Measurements from ENCODE around the gene CHRNA7. TPM values are rescaled to one million over a fixed set of nuclear protein-coding genes. Genes with fewer than 3 reads are reported as not detected.
"Not testable (repeated sequence)": the region's sequence is repeated elsewhere in the genome, so short reads cannot be mapped to it uniquely, and the experiment has no call there.

CHRNA7 gene
- total RNA-seq, 1 donor from 2014 or later: 5.3 TPM

- no peak for DNase-seq (ENCODE audit: extremely low spot score, unreplicated experiment)
- H3K4me3 Mint-ChIP-seq: no peak overlapping the region
- H3K9me3 Mint-ChIP-seq: no peaks in the 10 kb centered on the region
- peaks cover 5% of the 10 kb centered on the region for H3K4me1 Mint-ChIP-seq (ENCODE audit: unreplicated experiment)
- no peak overlapping the region for H3K27ac Mint-ChIP-seq
- no peaks in the 10 kb centered on the region for H3K27me3 Mint-ChIP-seq
- no peak for TF ChIP-seq CTCF (conservative IDR thresholded peaks at IDR 0.05)
- H3K36me3 Mint-ChIP-seq: no peaks in the 10 kb centered on the region
Observed at GRCh38 chr15:32148833-32149555, 118.7 kb downstream of the CHRNA7 start.

GRCh38 chr15:32152574-32152973 is 122.3 kb downstream of the CHRNA7 start:
- Mint-ChIP-seq H3K27me3 (no peaks in the 10 kb centered on the region), H3K4me3 (no peak overlapping the region), H3K9me3 (no peaks in the 10 kb centered on the region), H3K36me3 (no peaks in the 10 kb centered on the region), H3K4me1 (ENCODE audit: unreplicated experiment) (peaks cover 5% of the 10 kb centered on the region), H3K27ac (no peak overlapping the region)
- TF ChIP-seq CTCF (conservative IDR thresholded peaks at IDR 0.05): no peak
- DNase-seq (ENCODE audit: extremely low spot score, unreplicated experiment): no peak

GRCh38 chr15:32153868-32154623 is 123.7 kb downstream of the CHRNA7 start:
- not testable (repeated sequence) for H3K27me3 Mint-ChIP-seq; H3K9me3 Mint-ChIP-seq; DNase-seq (ENCODE audit: extremely low spot score, unreplicated experiment); H3K4me3 Mint-ChIP-seq; H3K4me1 Mint-ChIP-seq (ENCODE audit: unreplicated experiment); H3K36me3 Mint-ChIP-seq; H3K27ac Mint-ChIP-seq

GRCh38 chr15:32162143-32162542 is 131.8 kb downstream of the CHRNA7 start:
- DNase-seq (ENCODE audit: extremely low spot score, unreplicated experiment); H3K9me3 Mint-ChIP-seq; H3K4me1 Mint-ChIP-seq (ENCODE audit: unreplicated experiment); H3K27ac Mint-ChIP-seq; H3K36me3 Mint-ChIP-seq; H3K4me3 Mint-ChIP-seq; H3K27me3 Mint-ChIP-seq: not testable (repeated sequence)

GRCh38 chr15:32164065-32164464 is 133.8 kb downstream of the CHRNA7 start:
- H3K4me3 Mint-ChIP-seq; DNase-seq (ENCODE audit: extremely low spot score, unreplicated experiment); H3K27ac Mint-ChIP-seq; H3K9me3 Mint-ChIP-seq; H3K4me1 Mint-ChIP-seq (ENCODE audit: unreplicated experiment); H3K27me3 Mint-ChIP-seq; H3K36me3 Mint-ChIP-seq: not testable (repeated sequence)

- not testable (repeated sequence) for H3K4me1 Mint-ChIP-seq (ENCODE audit: unreplicated experiment); H3K36me3 Mint-ChIP-seq; H3K27me3 Mint-ChIP-seq; H3K9me3 Mint-ChIP-seq; H3K27ac Mint-ChIP-seq; H3K4me3 Mint-ChIP-seq; DNase-seq (ENCODE audit: extremely low spot score, unreplicated experiment)
Observed at GRCh38 chr15:32164747-32165146, 134.4 kb downstream of the CHRNA7 start.

- H3K27me3 Mint-ChIP-seq; H3K4me1 Mint-ChIP-seq (ENCODE audit: unreplicated experiment); DNase-seq (ENCODE audit: extremely low spot score, unreplicated experiment); H3K27ac Mint-ChIP-seq; H3K9me3 Mint-ChIP-seq; H3K36me3 Mint-ChIP-seq; H3K4me3 Mint-ChIP-seq: not testable (repeated sequence)
Observed at GRCh38 chr15:32165775-32166174, 135.5 kb downstream of the CHRNA7 start.

- H3K9me3 Mint-ChIP-seq; H3K27ac Mint-ChIP-seq; DNase-seq (ENCODE audit: extremely low spot score, unreplicated experiment); H3K4me3 Mint-ChIP-seq; H3K36me3 Mint-ChIP-seq; H3K27me3 Mint-ChIP-seq; H3K4me1 Mint-ChIP-seq (ENCODE audit: unreplicated experiment): not testable (repeated sequence)
Observed at GRCh38 chr15:32166270-32166669, 136.0 kb downstream of the CHRNA7 start.

- not testable (repeated sequence) for H3K4me3 Mint-ChIP-seq; H3K36me3 Mint-ChIP-seq; H3K9me3 Mint-ChIP-seq; H3K27me3 Mint-ChIP-seq; DNase-seq (ENCODE audit: extremely low spot score, unreplicated experiment); H3K4me1 Mint-ChIP-seq (ENCODE audit: unreplicated experiment); H3K27ac Mint-ChIP-seq
Observed at GRCh38 chr15:32167913-32168312, 137.6 kb downstream of the CHRNA7 start.

- not testable (repeated sequence) for H3K4me3 Mint-ChIP-seq; DNase-seq (ENCODE audit: extremely low spot score, unreplicated experiment); H3K36me3 Mint-ChIP-seq; H3K27me3 Mint-ChIP-seq; H3K27ac Mint-ChIP-seq; H3K4me1 Mint-ChIP-seq (ENCODE audit: unreplicated experiment); H3K9me3 Mint-ChIP-seq
Observed at GRCh38 chr15:32180579-32180978, 150.3 kb downstream of the CHRNA7 start.

- H3K4me1 Mint-ChIP-seq (ENCODE audit: unreplicated experiment); H3K4me3 Mint-ChIP-seq; H3K27ac Mint-ChIP-seq; H3K9me3 Mint-ChIP-seq; DNase-seq (ENCODE audit: extremely low spot score, unreplicated experiment); H3K27me3 Mint-ChIP-seq; H3K36me3 Mint-ChIP-seq: not testable (repeated sequence)
Observed at GRCh38 chr15:32193780-32194179, 163.5 kb downstream of the CHRNA7 start.

GRCh38 chr15:32196206-32196605 is 165.9 kb downstream of the CHRNA7 start:
- not testable (repeated sequence) for H3K4me1 Mint-ChIP-seq (ENCODE audit: unreplicated experiment); H3K27me3 Mint-ChIP-seq; H3K36me3 Mint-ChIP-seq; H3K9me3 Mint-ChIP-seq; H3K4me3 Mint-ChIP-seq; DNase-seq (ENCODE audit: extremely low spot score, unreplicated experiment); H3K27ac Mint-ChIP-seq
